ENCODE data around the gene TASP1.

Gene TASP1

GRCh38 chr20:13571662-13572061 is 67.1 kb downstream of the TASP1 start:
- no peak for DNase-seq (ENCODE audit: low read depth in 2 of 2)

- DNase-seq (ENCODE audit: low read depth in 2 of 2) = no peak
Observed at GRCh38 chr20:13567663-13568062, 71.1 kb downstream of the TASP1 start.

GRCh38 chr20:13563854-13564253 is 74.9 kb downstream of the TASP1 start:
- no peak for DNase-seq (ENCODE audit: low read depth in 2 of 2)

GRCh38 chr20:13554706-13555105 is 84.0 kb downstream of the TASP1 start:
- no peak for DNase-seq (ENCODE audit: low read depth in 2 of 2)

GRCh38 chr20:13554076-13554475 is 84.7 kb downstream of the TASP1 start:
- no peak for DNase-seq (ENCODE audit: low read depth in 2 of 2)

- DNase-seq (ENCODE audit: low read depth in 2 of 2) = no peak
Observed at GRCh38 chr20:13552061-13552460, 86.7 kb downstream of the TASP1 start.

- no peak for DNase-seq (ENCODE audit: low read depth in 2 of 2)
Observed at GRCh38 chr20:13549451-13549850, 89.3 kb downstream of the TASP1 start.

GRCh38 chr20:13546497-13547131 is 92.1 kb downstream of the TASP1 start:
- peak; percentile 9 to 44 for DNase-seq (ENCODE audit: low read depth in 2 of 2)

GRCh38 chr20:13545790-13546189 is 92.9 kb downstream of the TASP1 start:
- no peak for DNase-seq (ENCODE audit: low read depth in 2 of 2)

GRCh38 chr20:13543783-13544182 is 94.9 kb downstream of the TASP1 start:
- no peak for DNase-seq (ENCODE audit: low read depth in 2 of 2)

GRCh38 chr20:13535627-13536026 is 103.1 kb downstream of the TASP1 start:
- DNase-seq (ENCODE audit: low read depth in 2 of 2) = no peak

- DNase-seq (ENCODE audit: low read depth in 2 of 2) = no peak
Observed at GRCh38 chr20:13533946-13534345, 104.8 kb downstream of the TASP1 start.

GRCh38 chr20:13530146-13530545 is 108.6 kb downstream of the TASP1 start:
- DNase-seq (ENCODE audit: low read depth in 2 of 2) = no peak

- DNase-seq (ENCODE audit: low read depth in 2 of 2) = no peak
Observed at GRCh38 chr20:13526551-13526950, 112.2 kb downstream of the TASP1 start.

- no peak for DNase-seq (ENCODE audit: low read depth in 2 of 2)
Observed at GRCh38 chr20:13525225-13525940, 113.3 kb downstream of the TASP1 start.

- no peak for DNase-seq (ENCODE audit: low read depth in 2 of 2)
Observed at GRCh38 chr20:13524339-13524738, 114.4 kb downstream of the TASP1 start.

GRCh38 chr20:13517831-13518230 is 120.9 kb downstream of the TASP1 start:
- DNase-seq (ENCODE audit: low read depth in 2 of 2) = no peak

- no peak for DNase-seq (ENCODE audit: low read depth in 2 of 2)
Observed at GRCh38 chr20:13515796-13516558, 122.8 kb downstream of the TASP1 start.

GRCh38 chr20:13515291-13515690 is 123.4 kb downstream of the TASP1 start:
- no peak for DNase-seq (ENCODE audit: low read depth in 2 of 2)

- no peak for DNase-seq (ENCODE audit: low read depth in 2 of 2)
Observed at GRCh38 chr20:13510837-13511488, 127.8 kb downstream of the TASP1 start.

GRCh38 chr20:13507646-13508045 is 131.1 kb downstream of the TASP1 start:
- DNase-seq (ENCODE audit: low read depth in 2 of 2) = no peak

- DNase-seq (ENCODE audit: low read depth in 2 of 2) = no peak
Observed at GRCh38 chr20:13501500-13501899, 137.2 kb downstream of the TASP1 start.

Measured in stimulated activated CD8-positive, alpha-beta memory T cell treated with anti-CD3 and anti-CD28 coated beads, Interleukin-15, amount 100 ng/mL, for 4 hours (primary cell).